GM10266 (cell line): ENCODE data around the gene LYVE1.

ENCODE experiments used
- DNase-seq: peaks from one replicate; pipeline ENCODE4 v3.0.0; 2012; ENCODE audit errors: extremely low spot score
- TF ChIP-seq, protein P1 (sequence below): IDR thresholded peaks from 2 replicates; pipeline ENCODE4 v1.5.1; 2012; ENCODE audit warnings: mild to moderate bottlenecking, low read depth; ENCODE audit not compliant: control insufficient read depth, insufficient read depth; ENCODE audit errors: missing control alignments

LYVE1 gene

DNA sequence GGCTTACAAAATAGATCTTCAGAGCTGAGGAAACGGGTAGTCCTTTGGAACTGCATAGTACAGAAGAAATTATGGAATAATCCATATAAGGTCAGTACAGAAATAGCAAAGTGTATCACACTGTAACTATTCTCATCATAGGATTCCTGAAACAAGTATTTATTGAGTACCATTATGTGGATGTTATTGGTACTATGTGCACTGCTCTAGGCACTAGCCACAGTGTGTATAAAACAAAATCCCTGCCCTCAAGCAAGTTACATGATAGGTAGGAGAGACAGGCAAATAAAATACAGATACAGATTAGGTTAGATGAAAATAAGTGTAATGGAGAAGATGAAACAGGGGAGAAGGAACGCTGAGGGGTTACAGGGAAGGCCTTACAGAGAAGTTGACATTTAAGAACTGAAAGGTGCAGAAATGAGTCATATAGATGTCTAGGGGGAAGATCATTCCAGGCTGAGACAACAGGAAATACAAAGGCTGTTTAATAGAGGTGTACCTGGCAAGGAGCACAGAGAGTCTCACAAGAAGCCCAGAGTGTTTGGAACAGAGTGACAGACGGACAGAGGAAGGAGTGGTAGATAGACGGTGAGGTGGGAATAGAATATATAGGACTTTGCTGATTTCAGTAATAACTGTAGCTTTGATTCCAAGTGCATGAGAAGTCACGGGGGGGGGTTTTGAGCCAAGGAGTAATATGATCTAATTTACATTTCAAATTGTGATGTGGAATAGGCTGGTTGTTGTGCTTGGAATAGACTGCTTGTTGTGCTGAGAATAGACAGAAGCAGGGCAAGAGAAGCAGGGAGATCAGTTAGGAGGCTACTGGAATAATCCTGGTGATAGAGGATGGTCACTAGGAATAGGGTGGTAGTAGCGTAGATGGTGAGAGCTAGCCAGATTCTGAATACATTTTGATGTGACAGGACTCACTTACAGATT is 41.2 kb downstream of the LYVE1 start:
- no peak for DNase-seq
- TF ChIP-seq, protein P1, sequence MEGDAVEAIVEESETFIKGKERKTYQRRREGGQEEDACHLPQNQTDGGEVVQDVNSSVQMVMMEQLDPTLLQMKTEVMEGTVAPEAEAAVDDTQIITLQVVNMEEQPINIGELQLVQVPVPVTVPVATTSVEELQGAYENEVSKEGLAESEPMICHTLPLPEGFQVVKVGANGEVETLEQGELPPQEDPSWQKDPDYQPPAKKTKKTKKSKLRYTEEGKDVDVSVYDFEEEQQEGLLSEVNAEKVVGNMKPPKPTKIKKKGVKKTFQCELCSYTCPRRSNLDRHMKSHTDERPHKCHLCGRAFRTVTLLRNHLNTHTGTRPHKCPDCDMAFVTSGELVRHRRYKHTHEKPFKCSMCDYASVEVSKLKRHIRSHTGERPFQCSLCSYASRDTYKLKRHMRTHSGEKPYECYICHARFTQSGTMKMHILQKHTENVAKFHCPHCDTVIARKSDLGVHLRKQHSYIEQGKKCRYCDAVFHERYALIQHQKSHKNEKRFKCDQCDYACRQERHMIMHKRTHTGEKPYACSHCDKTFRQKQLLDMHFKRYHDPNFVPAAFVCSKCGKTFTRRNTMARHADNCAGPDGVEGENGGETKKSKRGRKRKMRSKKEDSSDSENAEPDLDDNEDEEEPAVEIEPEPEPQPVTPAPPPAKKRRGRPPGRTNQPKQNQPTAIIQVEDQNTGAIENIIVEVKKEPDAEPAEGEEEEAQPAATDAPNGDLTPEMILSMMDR: no peak

DNA sequence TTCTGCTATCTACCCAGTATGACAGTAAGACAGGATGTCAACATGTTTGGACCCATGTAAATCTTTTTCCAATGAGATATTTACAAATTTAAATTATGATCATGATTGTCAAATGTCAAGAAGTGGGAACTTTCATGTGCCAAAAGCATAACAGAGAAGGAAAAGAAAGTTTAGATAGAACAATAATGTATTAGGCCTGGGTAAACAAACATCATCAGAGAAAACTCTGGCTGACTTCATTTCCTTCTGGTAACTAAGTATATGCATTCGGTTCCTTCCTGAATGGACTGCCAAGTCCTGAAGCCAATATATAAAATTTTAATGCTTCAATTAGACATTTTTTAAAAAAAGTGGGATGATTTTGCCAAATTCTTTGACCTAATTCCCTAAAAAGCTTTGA is 44.0 kb downstream of the LYVE1 start:
- DNase-seq: no peak
- TF ChIP-seq, protein P1: no peak

DNA sequence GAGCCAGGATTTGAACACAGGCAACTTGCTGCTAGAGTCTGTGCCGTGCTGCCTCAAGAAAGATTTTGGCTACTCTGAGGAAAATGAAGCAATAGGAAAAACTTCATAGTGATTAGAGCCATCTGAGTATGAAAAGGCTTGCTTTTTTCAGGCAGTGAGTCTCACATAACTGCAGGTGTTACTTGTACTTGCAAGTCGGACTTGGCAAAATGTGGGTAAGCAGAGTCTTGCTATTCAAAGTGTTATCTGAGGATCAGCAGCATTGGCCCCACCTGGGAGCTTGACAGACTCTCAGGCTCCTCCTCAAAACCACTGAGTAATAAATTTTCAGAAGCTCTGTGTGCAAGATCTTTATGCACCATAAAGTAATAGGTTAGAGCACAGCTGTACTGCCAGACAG is 45.5 kb downstream of the LYVE1 start:
- TF ChIP-seq, protein P1: no peak
- no peak for DNase-seq

DNA sequence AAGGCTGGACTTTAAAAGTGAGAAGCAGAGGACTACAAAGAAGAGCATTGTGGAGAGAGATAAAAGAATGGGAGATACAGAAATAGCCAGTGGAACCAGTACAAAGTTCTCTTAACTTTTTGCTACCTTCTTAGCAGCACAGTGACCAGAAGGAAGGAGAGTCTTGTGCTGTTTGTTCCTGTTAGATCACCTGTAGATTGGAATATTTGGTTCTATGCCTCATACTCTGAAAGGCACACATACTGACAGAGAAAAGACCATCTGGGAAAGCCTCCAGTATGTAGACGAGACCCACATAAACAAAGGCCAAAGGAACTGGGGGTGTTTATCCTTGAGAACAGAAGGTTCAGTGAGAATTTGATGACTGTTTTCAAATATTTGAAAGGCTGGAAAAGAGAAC is 46.2 kb downstream of the LYVE1 start:
- TF ChIP-seq, protein P1: no peak

DNA sequence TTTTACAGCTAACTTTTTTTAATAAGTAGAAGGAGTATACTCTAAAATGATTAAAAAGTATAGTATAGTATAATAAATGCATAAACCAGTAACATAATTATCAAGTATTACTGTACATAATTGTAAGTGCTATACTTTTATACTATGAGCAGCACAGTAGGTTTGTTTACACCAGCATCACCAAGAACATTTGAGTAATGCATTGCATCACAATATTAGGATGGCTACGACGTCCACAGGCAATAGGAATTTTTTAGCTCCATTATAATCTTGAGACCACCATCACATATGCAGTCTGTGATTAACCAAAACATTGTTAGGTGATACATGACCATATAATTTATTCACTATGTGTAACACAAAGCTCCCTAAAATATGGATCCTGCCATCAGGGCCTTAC is 47.9 kb downstream of the LYVE1 start:
- DNase-seq: no peak
- TF ChIP-seq, protein P1: no peak

More for the DNA sequence above, 46.2 kb downstream of the LYVE1 start:
- DNase-seq: no peak

DNA sequence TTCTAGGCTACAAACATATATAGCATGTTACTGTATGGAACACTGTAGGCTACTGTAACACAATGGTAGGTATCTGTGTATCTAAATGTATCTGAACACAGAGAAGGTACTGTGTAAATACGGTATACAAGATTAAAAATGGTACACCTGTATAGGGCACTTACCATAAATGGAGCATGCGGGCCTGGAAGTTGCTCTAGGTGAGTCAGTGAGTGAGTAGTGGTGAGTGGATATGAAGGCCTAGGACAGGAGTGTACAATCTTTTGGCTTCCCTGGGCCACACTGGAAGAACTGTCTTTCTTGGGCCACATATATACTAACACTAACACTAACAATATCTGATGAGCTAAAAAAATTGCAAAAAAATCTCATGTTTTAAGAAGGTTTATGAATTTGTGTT is 48.8 kb downstream of the LYVE1 start:
- TF ChIP-seq, protein P1: no peak

DNA sequence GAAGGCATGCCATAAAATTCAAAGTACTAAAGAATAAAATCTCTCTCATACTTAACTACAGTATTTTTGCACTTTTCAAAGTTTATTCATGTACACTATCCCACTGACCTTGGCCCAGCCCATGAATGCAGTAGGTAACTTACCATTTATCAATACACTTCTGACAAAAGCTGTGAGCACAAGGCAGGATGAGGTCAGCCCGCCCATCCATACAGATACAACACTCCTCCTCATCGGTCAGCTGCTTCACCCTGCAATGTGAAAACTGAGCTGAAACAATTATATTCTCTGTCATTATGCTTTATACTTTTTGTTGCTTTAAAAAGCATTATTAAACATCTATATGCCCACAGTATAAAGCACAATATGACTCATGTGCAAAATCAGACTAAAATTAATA is 49.6 kb downstream of the LYVE1 start:
- TF ChIP-seq, protein P1: no peak
- DNase-seq: no peak

More for the DNA sequence above, 48.8 kb downstream of the LYVE1 start:
- no peak for DNase-seq
